PFSK-1 (cell line): ENCODE data around the gene PRDM2.

Experiments
- FOXP2 ChIP-seq: optimal IDR thresholded peaks from 2 replicates; pipeline ENCODE3; 2011; ENCODE audit warnings: borderline replicate concordance, control low read depth, inconsistent platforms; ENCODE audit not compliant: insufficient read depth; ENCODE audit errors: extremely low read length, extremely low read depth
- POLR2AphosphoS5 ChIP-seq: IDR thresholded peaks from 2 replicates; pipeline ENCODE4 v1.6.1; 2012; ENCODE audit warnings: low read depth, mild to moderate bottlenecking, control low read depth, low read length, moderate library complexity
- REST ChIP-seq, 2 experiments: IDR thresholded peaks; 2 replicates each; pipeline versions ENCODE4 v1.6.1 to v1.8.0; 2011 to 2012; ENCODE audit warnings: low read depth in 2 of 2, low read length in 2 of 2, control low read depth in 1 of 2, inconsistent platforms in 1 of 2, mild to moderate bottlenecking in 1 of 2, moderate library complexity in 1 of 2; ENCODE audit not compliant: insufficient read depth in 1 of 2
- SIN3A ChIP-seq: IDR thresholded peaks from 2 replicates; pipeline ENCODE4 v1.6.1; 2012; ENCODE audit warnings: mild to moderate bottlenecking, low read length, moderate library complexity, borderline replicate concordance; ENCODE audit not compliant: insufficient read depth
- TAF1 ChIP-seq: IDR thresholded peaks from 2 replicates; pipeline ENCODE4 v1.6.1; 2012; ENCODE audit warnings: low read length, control low read depth, borderline replicate concordance; ENCODE audit not compliant: insufficient read depth

Gene PRDM2

GRCh38 chr1:13820456-13820855, 120.5 kb downstream of the PRDM2 start:
- TF ChIP-seq FOXP2 (no peak), TAF1 (no peak), POLR2AphosphoS5 (no peak), REST (IDR thresholded peaks at IDR 0.05; ENCODE audit: insufficient read depth in 1 of 2, low read depth in 2 of 2, low read length in 2 of 2) (no peak), SIN3A (no peak)

GRCh38 chr1:13823126-13823880, 123.3 kb downstream of the PRDM2 start:
- TF ChIP-seq REST (IDR thresholded peaks at IDR 0.05; ENCODE audit: insufficient read depth in 1 of 2, low read depth in 2 of 2, low read length in 2 of 2) (no peak), POLR2AphosphoS5 (no peak), SIN3A (no peak), FOXP2 (no peak), TAF1 (no peak)

GRCh38 chr1:13823936-13824335, 123.9 kb downstream of the PRDM2 start:
- no peak for TF ChIP-seq SIN3A
- no peak for TF ChIP-seq POLR2AphosphoS5
- TF ChIP-seq FOXP2: no peak
- TF ChIP-seq REST (IDR thresholded peaks at IDR 0.05; ENCODE audit: insufficient read depth in 1 of 2, low read depth in 2 of 2, low read length in 2 of 2): no peak
- TF ChIP-seq TAF1: no peak

- TF ChIP-seq TAF1: no peak
- TF ChIP-seq POLR2AphosphoS5: no peak
- TF ChIP-seq SIN3A: no peak
- TF ChIP-seq REST (IDR thresholded peaks at IDR 0.05; ENCODE audit: insufficient read depth in 1 of 2, low read depth in 2 of 2, low read length in 2 of 2): no peak
- TF ChIP-seq FOXP2: no peak
Observed at GRCh38 chr1:13824626-13825025, 124.6 kb downstream of the PRDM2 start.

GRCh38 chr1:13825033-13825432, 125.0 kb downstream of the PRDM2 start:
- TF ChIP-seq SIN3A (no peak), TAF1 (no peak), POLR2AphosphoS5 (no peak)
